Fibroblast of the conjunctiva (primary cell): Measurements from ENCODE around the gene POLR2F.

ENCODE experiments used
- DNase-seq: peaks from one replicate; pipeline ENCODE4 v3.0.0-alpha.2; 2010; ENCODE audit warnings: low read depth

The POLR2F gene

DNA sequence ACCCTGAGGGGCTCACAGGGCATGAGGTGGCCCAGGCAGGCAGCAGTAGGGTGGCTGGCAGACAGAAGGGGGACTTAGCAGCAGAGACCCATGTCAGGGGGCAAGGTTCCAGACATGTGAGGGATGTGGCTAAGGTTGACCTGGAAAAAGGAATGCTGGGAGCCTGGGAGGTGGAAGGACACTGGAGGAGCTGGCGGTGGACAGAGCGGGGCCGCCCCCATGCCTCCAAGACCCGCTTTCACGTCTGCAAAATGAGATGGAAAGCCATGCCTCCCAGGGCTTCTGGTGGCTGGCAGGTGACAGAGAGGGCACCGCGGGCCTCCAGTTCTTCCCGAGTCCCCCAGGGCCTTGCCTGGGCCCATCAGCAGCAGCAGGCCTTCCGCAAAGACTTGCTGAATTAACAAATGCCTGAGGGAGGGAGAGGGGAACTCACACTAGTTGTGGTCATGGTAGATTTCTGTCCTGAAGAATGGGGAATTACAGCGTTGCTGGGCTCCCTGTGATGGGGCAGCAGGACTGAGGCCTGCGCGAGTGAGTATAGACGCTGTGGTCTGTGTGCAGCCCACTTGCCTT is 53.9 kb downstream of the POLR2F start:
- no peak for DNase-seq

DNA sequence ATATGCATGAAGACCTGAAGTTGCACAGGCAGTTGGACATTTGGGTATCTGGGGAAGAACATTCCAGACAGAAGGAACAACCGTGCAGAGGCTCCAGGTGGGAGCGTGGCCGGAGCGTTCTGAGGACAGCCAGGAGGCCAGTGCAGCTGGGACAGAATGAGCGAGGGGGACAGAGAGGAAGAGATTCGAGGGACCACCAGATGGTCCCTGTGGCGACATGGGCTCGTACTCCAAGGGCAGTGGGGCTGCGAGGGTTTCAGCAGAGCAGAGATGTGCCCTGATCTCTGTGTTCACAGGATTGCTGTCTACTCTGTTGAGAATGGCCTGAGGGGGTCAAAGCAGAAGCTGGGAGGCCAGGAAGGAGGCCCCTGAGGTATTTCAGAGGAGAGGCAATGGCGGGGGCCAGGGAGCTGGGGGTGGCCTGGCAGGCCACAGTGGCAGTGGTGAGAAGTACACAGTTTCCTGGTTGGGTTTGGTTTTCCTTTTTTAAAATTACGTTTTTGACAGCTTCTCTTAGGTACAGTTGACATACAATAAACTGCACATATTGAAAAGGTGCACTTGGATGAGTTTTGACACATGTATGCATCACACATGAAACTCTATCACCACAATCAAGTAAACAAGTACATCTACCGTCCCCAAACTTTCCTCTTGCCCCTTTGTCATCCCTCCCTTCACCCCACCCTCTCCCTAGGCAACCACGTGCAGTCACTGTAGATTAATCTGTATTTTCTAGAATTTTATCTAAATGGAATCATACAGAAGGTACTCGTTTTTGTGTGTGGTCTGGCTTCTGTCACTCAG is 55.7 kb downstream of the POLR2F start:
- DNase-seq = no peak

- DNase-seq = no peak
Measured at GRCh38 chr22:38012604-38013072, 59.1 kb downstream of the POLR2F start.

DNA sequence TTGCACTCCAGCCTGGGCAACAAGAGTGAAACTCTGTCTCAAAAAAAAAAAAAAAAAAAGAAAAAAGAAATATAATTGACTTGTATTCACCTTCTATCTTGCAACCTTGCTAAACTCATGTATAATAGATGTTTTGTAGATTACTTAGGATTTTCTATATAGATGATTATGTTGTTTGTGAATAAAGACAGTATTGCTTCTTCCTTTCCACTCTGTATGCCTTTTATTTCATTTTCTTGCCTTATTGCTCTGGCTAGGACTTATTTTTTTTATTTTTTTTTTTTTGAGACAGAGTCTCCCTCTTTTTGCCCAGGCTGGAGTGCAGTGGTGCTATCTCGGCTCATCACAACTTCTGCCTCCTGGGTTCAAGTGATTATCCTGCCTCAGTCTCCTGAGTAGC is 60.6 kb downstream of the POLR2F start:
- DNase-seq = no peak

- DNase-seq = no peak
Measured at GRCh38 chr22:38016182-38017151, 63.0 kb downstream of the POLR2F start.

DNA sequence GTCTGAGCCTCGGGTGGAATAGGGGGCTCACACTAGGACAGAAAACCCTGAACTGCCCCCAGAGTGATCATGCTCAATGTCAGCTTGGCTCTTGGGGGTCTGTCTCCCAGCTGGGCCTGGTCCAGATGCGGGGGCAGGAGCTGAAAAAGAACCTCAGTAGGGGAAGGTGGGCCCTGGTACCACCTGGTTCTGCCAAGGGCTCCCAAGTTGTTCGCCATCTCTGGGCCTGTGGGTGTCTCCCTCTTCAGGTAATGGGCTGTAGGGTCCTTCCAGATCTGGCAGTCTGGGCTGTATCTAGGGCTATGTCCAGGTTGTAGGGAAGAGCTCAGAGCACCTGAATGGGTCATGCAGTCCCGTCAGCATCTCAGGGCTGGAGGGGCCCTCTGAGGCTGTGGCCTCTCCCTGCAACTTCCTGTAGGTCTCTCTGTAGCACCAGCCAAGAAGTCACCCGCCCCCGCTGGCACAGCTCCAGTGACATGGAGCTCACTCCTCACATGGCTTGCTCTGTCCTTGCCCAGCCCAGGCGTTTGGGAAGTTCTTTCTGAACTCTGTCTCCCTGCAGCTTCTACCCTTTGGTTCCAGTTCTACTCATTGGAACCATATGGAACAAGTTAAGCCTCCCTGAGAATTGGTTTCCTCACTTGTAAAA is 63.9 kb downstream of the POLR2F start:
- DNase-seq = peak; percentile 63

GRCh38 chr22:38017939-38018885 is 64.7 kb downstream of the POLR2F start:
- no peak for DNase-seq
